Bronchial epithelial cell (primary cell): ENCODE data around the gene CDK6. TPM values are rescaled to one million over a fixed set of nuclear protein-coding genes. Genes with fewer than 3 reads are reported as not detected.

Experiments used
- DNase-seq: peaks from one replicate; pipeline ENCODE4 v3.0.0-alpha.2; 2010; ENCODE audit warnings: low read depth
- FAIRE-seq: peaks from 2 replicates; lab custom pipeline; 2011; peaks lifted over from hg19 to GRCh38; lab: Jason Lieb, UNC
- H3K27me3 ChIP-seq: 2 replicates; pipeline ENCODE4 v1.5.1; 2011; ENCODE audit warnings: low read length; ENCODE audit not compliant: control insufficient read depth, insufficient read depth
- H3K36me3 ChIP-seq: 2 replicates; pipeline ENCODE4 v1.5.1; 2011; ENCODE audit warnings: low read length; ENCODE audit not compliant: control insufficient read depth, insufficient read depth
- H3K4me3 ChIP-seq: 2 replicates; pipeline ENCODE4 v1.5.1; 2011; ENCODE audit warnings: mild to moderate bottlenecking, low read depth, low read length, control low read depth
- total RNA-seq: library from RNA; depleted of rRNA; stranded (reverse); fragments of >200 nt; gene quantifications from 2 replicates; pipeline ENCODE4 v1.2.1, GENCODE V29; 2014
- TF ChIP-seq, protein P1 (sequence below): IDR thresholded peaks from 2 replicates; pipeline ENCODE4 v1.5.1; 2011; ENCODE audit warnings: mild to moderate bottlenecking, moderate library complexity, low read length, control low read depth, inconsistent platforms; ENCODE audit not compliant: insufficient read depth, severe bottlenecking

CDK6 gene
- total RNA-seq, 1 donor from 2014 or later: 52.9 TPM

DNA sequence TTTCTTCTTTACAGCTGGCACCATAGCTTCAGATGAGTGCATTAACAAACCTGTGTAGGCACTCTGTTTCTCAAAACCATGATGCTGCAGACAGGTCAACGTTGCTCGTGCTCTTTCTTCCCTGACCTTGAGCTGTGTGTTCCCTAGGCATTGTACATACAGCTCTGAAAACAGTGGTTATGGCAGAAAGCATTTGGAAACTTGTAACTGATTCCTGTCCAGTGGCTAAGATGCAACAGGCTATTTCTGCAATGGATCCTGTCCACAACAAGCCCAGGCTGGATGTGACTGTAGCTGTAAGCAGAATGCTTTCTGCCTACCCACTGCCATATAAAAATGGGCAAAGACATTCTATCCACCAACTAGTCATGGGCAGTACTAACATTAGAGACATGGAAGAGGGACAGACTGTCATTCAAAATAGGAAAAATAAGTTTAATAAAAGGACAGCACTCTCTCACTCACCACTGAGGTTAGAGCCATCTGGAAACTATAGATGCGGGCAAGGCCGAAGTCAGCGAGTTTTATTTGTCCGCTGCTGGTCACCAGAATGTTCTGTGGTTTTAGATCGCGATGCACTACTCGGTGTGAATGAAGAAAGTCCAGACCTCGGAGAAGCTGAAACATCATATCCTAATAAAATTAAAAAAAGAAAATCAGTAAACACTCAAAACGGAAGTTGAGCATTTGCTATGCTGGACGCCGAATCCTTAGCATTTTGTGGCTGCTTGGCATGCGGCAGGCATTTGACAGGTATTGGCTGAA is 111.0 kb downstream of the CDK6 start:
- DNase-seq: no peak
- H3K4me3 ChIP-seq: no peak overlapping the region
- FAIRE-seq: peak; percentile 23
- peaks cover 10% of the 10 kb centered on the region for H3K36me3 ChIP-seq
- TF ChIP-seq, protein P1, sequence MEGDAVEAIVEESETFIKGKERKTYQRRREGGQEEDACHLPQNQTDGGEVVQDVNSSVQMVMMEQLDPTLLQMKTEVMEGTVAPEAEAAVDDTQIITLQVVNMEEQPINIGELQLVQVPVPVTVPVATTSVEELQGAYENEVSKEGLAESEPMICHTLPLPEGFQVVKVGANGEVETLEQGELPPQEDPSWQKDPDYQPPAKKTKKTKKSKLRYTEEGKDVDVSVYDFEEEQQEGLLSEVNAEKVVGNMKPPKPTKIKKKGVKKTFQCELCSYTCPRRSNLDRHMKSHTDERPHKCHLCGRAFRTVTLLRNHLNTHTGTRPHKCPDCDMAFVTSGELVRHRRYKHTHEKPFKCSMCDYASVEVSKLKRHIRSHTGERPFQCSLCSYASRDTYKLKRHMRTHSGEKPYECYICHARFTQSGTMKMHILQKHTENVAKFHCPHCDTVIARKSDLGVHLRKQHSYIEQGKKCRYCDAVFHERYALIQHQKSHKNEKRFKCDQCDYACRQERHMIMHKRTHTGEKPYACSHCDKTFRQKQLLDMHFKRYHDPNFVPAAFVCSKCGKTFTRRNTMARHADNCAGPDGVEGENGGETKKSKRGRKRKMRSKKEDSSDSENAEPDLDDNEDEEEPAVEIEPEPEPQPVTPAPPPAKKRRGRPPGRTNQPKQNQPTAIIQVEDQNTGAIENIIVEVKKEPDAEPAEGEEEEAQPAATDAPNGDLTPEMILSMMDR: no peak
- no peaks in the 10 kb centered on the region for H3K27me3 ChIP-seq

DNA sequence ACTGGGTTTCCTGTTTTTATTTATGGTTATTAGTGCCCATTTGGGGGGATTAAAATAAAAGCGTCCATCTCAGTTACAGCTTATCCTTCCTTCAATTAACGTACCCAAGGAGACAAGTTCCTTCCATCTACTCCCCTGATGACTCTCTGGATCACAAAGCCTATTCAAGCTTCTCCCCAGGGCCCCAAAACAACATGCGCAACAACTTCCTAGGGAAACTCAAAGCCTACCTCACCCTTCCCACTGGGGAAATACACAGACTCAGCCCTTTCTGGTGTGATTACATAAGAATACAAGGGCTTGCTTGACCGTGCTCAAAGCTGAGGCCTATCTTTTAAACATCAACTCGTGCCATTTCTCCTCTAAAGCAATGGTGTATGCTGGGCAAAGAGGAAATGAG is 112.4 kb downstream of the CDK6 start:
- TF ChIP-seq, protein P1: no peak
- no peak for DNase-seq
- Histone ChIP-seq H3K36me3 (peaks cover 10% of the 10 kb centered on the region), H3K4me3 (no peak overlapping the region), H3K27me3 (no peaks in the 10 kb centered on the region)
- no peak for FAIRE-seq

DNA sequence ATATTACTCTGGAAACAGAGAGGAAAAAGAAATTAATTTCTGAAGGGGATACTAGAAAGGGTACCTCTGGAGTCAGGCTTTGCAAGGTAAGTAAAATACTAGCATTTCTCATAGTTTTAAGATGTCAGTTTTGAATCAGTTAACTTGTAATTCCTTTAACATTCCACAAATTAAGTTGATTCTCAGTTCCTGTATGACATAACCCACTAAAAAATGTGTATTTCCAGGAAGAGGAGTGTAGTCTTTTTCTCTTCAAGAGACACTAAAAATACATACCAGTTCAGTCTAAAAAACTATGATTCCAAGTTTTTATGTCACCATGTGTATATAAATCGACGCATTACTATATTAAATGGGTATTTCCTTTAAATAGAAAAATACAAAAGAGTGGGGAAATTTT is 113.2 kb downstream of the CDK6 start:
- FAIRE-seq: no peak
- TF ChIP-seq, protein P1: no peak

DNA sequence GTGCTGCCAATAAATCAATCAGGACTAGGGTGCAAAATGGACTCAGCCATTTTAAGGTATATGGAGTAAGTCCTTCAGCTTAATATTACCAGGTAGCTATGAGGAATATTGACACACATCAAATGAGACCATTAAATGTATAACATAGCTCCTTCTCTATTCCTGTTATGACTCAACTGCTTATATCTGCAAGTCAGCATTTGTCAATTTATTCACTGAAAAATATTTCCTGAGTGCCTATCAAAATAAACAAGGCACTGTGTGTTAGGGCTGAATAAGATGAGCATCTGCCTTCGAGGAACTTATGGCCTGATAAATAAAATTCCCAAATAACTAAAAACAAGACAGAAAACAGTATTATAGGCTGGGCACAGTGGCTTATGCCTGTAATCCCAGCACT is 113.8 kb downstream of the CDK6 start:
- FAIRE-seq (no peak), DNase-seq (peak; percentile 35)
- Histone ChIP-seq H3K27me3 (no peaks in the 10 kb centered on the region), H3K4me3 (no peak overlapping the region), H3K36me3 (peaks cover 10% of the 10 kb centered on the region)
- TF ChIP-seq, protein P1: no peak

More for the DNA sequence above, 113.2 kb downstream of the CDK6 start:
- no peak for DNase-seq
- no peaks in the 10 kb centered on the region for H3K27me3 ChIP-seq
- H3K4me3 ChIP-seq: no peak overlapping the region
- peaks cover 10% of the 10 kb centered on the region for H3K36me3 ChIP-seq

DNA sequence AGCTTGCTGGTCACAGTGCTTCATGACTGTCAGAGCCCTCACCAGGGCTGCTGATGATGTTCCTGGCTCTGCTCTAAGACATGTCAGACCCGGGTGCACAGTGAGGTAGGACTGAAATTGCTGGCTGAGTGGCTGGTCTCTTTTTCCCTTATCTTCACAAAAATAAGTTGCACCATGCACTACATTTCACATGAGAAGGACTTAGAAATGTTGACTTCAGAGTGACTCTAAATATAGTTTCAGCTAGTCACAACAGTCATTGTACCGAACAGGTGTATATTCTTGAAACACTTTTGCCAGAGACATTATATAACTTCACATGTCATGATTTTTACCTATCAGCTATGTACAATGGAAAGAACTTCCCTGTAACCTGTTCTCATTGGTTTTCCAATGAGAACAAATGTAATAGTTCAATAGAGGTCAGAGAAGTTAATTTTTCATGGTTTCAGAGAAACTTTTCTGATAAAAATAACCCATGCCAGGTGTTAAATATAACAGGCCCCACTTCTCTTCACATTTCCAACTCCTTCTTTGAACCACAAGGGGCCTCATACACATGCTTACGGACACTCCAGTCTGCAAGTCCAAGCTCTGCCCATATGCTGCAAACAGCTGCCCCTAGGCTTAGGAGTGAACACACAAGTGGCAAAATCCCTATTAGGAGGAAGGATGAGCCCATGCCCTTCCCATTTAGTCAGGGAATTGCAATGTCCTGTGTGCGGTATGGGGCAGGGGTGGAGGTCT is 115.6 kb downstream of the CDK6 start:
- DNase-seq (no peak), FAIRE-seq (no peak)
- TF ChIP-seq, protein P1: no peak
- no peaks in the 10 kb centered on the region for H3K27me3 ChIP-seq
- H3K36me3 ChIP-seq: peaks cover 8% of the 10 kb centered on the region
- no peak overlapping the region for H3K4me3 ChIP-seq
